ENCODE data around the gene SLC2A11.

Gene SLC2A11

DNA sequence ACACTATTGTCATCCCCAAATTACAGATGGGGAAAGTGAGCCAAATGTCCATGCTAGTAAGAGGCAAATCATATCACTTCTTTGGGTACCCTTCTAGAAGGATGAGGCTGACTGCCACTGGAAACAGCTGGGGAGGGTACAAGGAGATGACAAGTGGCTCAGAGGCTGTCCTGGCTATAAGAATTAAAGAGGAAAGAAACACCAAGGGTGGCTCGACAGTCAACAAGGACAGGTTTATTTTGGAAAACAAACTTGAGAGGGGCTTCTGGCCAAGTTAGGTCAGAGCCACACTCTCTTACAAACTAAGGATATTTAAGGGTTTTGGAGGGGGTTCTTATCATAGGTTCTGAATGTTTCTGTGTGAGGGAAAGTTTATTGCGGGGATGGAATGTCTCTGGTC is 34.5 kb downstream of the SLC2A11 start:
- DNase-seq (ENCODE audit: low spot score) = no peak
- H3K4me3 ChIP-seq = no peak overlapping the region
- no peak for TF ChIP-seq CTCF (IDR thresholded peaks at IDR 0.05)
- H3K27ac ChIP-seq = no peak overlapping the region

DNA sequence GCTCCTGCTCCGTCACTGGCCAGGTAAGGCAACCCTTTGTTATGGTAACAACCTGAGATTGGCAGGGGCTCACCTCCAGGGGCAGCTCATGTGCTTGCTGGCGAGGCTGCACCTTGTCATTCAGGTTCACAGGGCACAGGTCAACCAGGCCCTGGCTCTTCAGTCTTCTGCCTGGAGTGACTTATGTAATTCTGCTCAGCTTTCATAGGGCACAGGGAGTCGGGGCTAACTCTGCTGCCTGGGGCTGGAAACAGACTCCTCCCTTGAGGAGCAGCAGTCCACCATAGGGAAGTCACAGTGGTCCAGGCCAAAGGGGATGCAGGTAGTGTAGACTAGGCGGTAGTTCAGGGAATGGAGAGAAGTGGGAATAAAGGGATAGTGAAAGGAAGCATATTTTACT is 35.0 kb downstream of the SLC2A11 start:
- Histone ChIP-seq H3K4me3 (no peak overlapping the region), H3K27ac (peak overlapping the region in 1 of 2 donors; percentile 10)
- no peak for DNase-seq (ENCODE audit: low spot score)
- TF ChIP-seq CTCF (IDR thresholded peaks at IDR 0.05) = no peak

GRCh38 chr22:23893121-23893944 is 35.7 kb downstream of the SLC2A11 start:
- Histone ChIP-seq H3K4me3 (peak overlapping the region; percentile 77), H3K27ac (peak overlapping the region; percentile 87 to 89)
- TF ChIP-seq CTCF (IDR thresholded peaks at IDR 0.05) = no peak
- no peak for DNase-seq (ENCODE audit: low spot score)

DNA sequence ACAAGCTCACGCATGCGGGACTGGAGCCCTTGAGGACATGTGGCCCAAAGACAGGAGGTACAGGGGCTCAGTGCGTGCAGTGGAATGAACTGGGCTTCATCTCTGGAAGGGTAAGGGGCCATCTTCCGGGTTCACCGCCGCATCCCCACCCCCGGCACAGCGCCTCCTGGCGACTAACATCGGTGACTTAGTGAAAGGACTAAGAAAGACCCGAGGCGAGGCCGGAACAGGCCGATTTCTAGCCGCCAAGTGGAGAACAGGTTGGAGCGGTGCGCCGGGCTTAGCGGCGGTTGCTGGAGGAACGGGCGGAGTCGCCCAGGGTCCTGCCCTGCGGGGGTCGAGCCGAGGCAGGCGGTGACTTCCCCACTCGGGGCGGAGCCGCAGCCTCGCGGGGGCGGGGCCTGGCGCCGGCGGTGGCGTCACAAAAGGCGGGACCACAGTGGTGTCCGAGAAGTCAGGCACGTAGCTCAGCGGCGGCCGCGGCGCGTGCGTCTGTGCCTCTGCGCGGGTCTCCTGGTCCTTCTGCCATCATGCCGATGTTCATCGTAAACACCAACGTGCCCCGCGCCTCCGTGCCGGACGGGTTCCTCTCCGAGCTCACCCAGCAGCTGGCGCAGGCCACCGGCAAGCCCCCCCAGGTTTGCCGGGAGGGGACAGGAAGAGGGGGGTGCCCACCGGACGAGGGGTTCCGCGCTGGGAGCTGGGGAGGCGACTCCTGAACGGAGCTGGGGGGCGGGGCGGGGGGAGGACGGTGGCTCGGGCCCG is 36.5 kb downstream of the SLC2A11 start, which contains the start of gene MIF:
Gene MIF, plus strand, starts transcription at position 439 of the 765 bp plus-strand sequence. Its CDS starts 92 bp downstream, at position 531.
- Histone ChIP-seq H3K27ac (peak within 1 kb of the TSS; percentile 87 to 89), H3K4me3 (peak within 1 kb of the TSS; percentile 77)
- peak; percentile 95 for DNase-seq (ENCODE audit: low spot score)
- peak; percentile 72 for TF ChIP-seq CTCF (IDR thresholded peaks at IDR 0.05)

DNA sequence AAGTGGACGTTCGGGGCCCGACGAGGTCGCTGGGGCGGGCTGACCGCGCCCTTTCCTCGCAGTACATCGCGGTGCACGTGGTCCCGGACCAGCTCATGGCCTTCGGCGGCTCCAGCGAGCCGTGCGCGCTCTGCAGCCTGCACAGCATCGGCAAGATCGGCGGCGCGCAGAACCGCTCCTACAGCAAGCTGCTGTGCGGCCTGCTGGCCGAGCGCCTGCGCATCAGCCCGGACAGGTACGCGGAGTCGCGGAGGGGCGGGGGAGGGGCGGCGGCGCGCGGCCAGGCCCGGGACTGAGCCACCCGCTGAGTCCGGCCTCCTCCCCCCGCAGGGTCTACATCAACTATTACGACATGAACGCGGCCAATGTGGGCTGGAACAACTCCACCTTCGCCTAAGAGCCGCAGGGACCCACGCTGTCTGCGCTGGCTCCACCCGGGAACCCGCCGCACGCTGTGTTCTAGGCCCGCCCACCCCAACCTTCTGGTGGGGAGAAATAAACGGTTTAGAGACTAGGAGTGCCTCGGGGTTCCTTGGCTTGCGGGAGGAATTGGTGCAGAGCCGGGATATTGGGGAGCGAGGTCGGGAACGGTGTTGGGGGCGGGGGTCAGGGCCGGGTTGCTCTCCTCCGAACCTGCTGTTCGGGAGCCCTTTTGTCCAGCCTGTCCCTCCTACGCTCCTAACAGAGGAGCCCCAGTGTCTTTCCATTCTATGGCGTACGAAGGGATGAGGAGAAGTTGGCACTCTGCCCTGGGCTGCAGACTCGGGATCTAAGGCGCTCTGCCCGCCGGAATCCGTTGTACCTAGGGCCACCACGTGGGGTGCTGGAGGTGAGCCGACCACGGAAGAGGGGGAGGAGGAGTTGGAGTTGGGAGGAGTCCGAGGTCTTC is 37.3 kb downstream of the SLC2A11 start:
- Histone ChIP-seq H3K4me3 (peak overlapping the region; percentile 77), H3K27ac (peak overlapping the region; percentile 87 to 89)
- DNase-seq (ENCODE audit: low spot score) = no peak
- TF ChIP-seq CTCF (IDR thresholded peaks at IDR 0.05) = no peak

DNA sequence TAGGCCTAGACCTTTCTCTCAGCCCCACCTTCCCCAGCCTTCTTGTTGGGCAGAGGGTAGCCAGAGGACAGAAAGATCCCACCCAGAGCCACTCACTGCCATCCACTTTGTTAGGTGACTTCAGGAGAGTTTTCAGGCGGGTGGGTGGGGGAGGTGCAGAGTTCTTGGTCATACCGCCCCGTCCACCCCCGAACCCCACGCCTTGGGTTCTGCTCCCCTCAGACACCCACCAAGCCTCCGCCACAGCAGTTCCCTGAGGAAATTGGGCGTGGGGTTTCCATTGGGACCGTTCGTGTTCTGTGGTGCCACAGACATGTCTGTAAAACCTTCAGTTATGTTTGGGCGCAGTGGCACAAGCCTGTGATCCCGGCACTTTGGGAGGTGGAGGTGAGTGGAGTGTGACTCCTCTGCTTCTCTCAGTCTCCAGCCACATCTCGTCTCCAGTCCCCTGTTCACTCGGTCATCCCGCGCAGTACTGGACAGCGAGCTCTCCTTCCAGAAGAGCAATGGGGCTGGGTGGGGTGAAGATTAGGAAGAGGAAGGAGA is 38.0 kb downstream of the SLC2A11 start:
- Histone ChIP-seq H3K27ac (peak overlapping the region; percentile 6 to 89), H3K4me3 (peak overlapping the region; percentile 77)
- no peak for TF ChIP-seq CTCF (IDR thresholded peaks at IDR 0.05)
- DNase-seq (ENCODE audit: low spot score) = no peak
